GM18526 (cell line): Measurements from ENCODE around the gene ZPBP2.

Source experiments
- POLR2A ChIP-seq: IDR thresholded peaks from 3 replicates; pipeline ENCODE4 v1.6.1; 2011; ENCODE audit not compliant: insufficient read length; ENCODE audit errors: extremely low read depth

ZPBP2 gene

DNA sequence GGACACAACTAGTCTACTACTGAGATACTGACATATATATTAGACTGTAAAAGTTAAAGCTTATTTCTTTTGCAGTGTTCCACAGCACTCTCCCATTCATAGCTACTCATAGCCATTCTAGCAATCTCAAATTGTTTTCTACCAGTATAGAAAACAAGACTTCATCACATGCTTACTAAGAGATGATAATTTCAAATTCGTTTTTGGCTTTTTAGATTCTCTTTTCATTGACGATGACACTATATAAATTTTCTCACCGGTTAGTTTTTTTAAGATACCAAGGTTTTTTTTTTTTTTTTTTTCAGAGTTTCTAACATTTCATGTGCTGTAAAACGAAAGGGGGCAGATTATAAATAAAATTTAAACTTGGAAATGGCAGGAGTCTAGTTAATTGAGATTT is 21.8 kb upstream of the ZPBP2 start:
- no peak for TF ChIP-seq POLR2A

DNA sequence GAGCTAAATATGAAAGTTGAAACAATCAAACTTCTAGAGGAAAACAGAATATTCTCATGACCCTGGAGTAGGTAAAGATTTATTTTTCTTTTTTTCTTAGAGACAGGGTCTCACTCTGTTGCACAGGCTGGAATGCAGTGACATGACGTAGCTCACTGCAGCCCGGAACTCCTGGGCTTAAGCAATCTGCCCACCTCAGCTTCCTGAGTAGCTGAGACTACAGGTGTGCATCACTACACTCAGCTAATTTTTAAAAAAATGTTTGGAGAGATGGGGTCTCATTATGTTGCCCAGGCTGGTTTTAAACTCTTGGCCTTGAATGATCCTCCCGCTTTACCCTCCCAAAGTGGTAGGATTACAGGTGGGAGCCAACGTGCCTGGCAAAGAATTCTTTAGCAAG is 19.4 kb upstream of the ZPBP2 start:
- TF ChIP-seq POLR2A = no peak

DNA sequence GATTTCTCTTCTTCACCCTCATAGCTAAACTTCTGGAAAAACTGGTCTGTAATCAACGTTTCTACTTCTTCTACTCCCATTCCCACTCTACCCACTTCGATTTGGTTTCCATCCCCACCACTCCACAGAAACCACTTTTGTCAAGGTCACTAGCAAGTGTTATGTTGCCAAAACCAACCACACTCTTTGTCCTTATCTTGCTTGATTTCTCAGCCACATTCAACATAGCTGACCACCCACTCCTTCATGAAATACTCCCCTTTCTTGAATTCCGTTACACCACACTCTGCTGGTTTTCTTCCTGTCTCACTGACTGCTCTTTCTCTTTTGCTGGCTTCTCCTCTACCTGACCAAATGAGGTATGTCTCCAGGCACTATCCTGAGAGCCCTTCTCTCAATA is 15.8 kb upstream of the ZPBP2 start:
- TF ChIP-seq POLR2A = no peak

DNA sequence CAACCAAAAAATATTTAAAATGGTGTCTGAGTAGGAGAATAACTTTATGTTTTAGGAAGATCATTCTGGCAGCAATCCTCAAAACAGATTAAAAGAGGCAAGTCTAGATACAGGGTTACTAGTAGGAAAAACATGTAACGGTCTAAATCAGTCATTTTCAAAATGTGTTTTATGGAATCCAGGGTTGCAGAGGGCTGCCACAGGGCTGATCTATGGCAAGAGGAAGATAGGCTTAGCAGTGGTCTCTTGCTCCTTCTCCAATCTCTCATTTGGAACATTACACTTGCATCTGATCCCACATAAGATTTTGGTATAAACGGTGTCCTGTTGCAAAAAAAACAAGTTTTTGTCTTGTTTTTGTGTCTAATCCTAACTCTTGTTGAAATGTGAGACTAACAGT is 13.1 kb upstream of the ZPBP2 start:
- no peak for TF ChIP-seq POLR2A

DNA sequence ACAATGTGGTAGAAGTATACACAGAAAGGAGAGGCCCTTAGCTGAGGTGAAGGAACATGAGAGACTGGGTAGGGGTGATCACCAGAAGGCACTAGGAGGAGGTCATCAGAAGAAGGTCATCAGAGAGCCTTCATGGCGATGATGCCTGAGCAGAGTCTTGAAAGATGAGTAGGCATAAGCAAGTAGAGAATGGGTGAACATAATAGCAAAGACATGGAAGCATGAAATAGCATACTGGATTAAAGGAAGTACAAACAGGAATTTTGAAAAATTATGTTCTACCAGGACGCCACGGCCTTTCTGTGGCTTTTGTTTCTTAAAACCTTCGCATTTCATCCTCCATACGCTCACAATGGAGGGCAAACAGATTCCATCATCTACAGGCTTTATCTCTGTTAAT is 6.8 kb upstream of the ZPBP2 start:
- no peak for TF ChIP-seq POLR2A

DNA sequence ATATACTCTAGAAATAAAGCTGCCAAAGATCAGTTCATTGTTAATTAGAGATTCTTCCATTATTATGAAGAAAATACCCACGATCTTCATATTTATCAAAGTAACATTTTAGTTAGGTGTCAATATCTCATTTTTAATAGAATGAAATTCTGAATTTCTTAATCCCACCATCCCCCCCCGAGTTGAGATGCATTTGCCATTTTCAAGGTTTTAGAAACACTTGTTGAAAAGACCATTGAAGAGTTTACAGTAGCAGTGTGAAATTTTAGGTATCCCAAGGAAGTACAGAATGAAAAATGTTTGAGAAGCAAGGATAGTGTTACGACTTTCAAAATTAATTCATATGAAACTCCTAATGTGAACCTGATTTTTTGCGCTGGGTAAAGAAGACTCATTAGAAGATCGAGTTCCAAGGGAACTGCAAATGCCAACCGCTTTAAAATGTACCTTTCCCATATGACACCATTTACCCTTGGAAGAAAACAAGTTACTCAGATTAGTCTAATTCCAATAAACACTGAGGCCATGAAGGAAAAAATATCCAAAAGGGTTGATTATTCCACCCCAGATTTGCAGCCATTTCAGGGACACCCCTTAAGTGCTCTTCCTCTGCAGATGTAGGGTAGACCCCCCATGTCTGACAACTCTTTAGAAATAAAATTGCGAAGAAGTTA is 4.6 kb upstream of the ZPBP2 start:
- TF ChIP-seq POLR2A = no peak

DNA sequence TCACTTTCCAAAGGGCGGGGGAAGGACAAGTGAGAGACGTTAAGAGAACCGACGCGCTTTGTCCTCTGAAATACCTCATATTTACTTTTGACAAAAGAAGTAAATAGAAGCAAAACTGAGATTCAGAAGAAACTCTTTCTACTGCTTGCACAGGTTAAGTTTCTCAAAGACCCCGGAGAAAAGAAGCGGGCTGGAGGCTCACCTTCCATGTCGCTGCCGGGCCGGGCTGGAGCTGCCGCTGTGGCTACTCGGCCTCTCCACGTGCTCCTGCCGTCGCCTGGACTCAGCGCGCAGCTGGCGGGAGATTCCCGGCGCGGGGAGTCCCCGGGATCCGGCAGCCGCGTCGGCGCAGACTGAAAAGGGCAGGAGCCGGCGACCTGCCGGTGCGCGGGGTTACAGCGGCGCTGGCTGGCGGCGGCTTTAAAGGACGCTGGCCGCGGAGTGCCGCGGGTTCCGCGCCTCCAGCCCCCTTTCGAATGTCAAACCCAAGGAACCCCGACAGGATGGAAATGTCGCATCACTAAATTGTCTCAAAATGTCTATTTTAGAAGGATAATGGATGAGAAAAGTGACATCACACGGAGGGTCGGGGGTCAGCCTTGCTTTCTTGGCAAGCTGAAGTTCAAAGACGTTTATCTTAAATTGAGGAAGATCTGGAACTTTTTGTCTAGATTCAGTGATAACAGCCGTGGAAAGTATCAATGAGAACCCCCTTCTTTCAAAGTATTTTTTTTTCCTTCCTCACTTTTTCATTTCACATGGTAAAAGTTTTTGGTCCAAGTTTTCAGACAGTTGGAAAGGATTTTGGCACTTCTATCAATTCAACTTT is 3.9 kb upstream of the ZPBP2 start, which contains the start of gene IKZF3:
Gene IKZF3 (minus strand): TSS at position 395 of the 829 bp plus-strand sequence. CDS start 186 bp downstream, at position 209.
- peak; percentile 60 for TF ChIP-seq POLR2A

DNA sequence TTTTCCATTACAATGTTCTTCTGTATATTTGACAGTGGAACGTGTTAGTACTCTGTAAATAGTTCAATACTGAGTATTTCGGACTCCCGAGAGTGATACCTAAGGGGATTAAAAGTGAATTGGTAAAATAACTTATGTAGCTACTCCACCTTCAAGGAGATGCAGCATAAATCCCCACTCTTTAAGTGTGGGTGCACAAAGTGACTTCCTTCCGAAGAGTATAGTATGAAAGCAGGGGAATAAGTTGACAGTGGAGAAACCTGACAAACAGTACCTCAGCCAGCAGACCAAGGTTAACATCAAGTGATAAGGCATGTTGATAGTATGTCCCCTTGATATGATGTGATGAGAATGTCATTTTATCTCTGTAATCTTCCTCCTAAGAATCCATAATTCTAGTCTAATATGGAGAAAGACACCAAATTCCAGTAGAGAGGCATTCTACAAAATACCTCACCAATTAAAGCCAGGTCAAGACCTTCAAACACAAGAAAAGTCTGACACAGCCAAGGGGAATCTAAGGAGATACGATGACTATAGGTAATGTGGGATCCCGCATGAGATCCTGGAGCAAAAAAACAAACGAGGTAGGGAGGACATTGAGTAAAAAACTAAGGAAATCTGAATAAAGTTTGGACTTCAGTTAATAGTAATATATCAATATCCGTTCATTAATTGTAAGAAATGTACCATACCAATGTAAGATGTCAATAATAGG is 1.8 kb upstream of the ZPBP2 start:
- TF ChIP-seq POLR2A = no peak

DNA sequence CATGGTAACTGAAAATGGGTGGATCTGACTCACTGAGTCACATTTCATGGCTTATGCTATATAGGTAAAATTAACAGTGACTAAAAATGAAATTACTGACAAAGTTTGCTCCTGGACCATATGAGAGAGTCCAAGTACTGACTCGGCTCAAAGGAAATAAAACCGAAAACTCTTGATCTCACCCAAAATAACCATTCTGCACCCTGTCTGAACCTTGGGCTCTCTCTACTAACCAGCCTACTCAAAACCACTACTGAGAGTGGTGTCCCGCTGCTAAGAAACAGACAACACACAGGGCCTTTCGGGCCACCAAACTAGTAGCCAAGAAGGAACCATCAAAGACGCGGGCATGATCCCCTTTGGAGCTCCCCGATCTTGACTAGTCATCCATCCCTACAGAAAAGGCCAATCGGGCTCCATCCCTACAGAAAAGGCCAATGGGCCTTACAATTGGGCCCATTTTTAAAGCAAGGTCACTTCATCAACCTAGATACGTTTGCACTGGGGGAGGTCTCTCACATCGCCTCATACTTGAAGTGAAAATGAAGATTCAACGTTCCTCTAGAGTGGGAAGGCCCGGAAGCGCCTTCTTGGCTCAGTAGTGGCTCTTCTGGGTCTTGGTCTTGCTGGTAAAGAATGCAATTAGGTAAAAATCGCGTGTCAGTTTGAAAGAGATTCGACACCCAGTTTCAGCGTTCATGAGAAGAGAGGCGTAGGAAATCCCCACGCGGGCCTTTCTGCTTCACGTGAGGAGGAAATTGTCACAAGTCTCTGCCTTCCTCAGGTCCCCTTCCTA is 720 bp upstream of the ZPBP2 start:
- peak; percentile 30 for TF ChIP-seq POLR2A

DNA sequence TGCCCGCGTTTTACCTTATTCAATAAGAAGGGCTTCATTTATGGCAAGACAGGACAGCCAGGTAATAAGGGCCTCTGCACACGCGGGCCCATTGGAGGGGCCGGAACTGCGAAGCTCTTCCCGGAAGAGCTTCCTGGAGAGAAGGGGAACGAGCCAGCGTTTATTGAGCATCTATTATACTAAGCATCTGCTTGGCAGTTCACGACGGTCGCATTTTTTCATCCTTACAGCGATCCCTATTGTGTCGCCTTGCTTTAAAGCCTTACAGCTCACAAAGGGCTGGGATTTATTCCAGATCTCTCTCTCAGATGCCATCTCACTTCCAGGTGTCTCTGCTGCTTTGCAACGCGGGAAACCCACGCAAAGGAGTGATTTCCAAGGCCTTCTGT is 546 bp downstream of the ZPBP2 start:
- no peak for TF ChIP-seq POLR2A

DNA sequence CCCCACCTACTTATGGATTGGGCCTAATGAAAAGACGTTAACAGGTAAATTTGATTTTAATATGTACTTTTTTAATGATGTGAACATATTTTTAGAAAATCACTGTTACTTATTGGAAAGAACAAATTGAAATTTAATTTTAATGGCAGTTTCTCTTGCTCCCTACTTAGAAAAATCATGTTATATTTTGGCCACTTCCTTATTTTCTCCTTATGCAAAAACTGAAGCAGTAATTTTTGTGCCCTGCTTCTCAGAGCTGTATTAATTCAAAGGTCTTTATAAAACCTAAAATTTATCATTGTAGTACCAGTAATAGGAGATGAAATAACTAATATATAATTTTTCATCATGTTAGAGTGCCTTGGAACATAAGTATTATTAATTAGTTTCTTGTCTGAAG is 2.8 kb downstream of the ZPBP2 start:
- no peak for TF ChIP-seq POLR2A

DNA sequence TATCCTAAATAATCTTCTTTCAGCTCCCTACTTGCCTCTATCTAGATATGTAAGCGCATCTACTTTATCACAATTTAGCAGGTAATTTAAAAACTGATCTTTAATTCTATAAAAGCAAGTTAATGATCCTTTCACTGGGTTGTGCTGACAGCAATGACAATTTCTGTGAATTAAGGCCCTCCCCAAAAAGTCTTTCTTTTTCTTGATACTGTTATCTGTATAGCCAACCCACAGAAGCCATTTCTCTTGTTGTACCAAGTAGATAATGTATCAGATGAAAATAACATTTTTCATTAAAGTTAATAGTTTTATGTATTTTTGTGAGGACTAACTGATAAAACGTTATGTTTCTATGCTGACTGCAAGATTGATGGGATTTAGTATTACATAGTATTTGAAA is 3.8 kb downstream of the ZPBP2 start:
- TF ChIP-seq POLR2A = no peak

DNA sequence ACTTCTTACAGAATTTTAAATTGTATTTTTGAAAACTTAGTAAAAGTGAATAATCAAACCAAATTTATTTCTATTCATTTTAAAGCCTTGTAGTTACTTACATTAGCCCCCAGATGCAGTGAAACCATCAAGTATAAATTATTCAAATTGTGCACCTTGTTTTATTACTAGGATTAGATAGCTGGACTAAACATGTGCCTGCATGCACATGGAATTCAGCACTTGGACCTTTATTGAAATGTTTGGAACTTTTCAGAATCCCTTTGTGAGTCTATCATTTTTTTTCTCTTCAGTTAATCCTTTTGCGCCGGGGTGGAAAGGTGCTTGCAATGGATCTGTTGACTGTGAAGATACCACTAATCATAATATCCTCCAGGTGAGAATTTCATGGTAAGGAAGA is 4.7 kb downstream of the ZPBP2 start:
- no peak for TF ChIP-seq POLR2A

DNA sequence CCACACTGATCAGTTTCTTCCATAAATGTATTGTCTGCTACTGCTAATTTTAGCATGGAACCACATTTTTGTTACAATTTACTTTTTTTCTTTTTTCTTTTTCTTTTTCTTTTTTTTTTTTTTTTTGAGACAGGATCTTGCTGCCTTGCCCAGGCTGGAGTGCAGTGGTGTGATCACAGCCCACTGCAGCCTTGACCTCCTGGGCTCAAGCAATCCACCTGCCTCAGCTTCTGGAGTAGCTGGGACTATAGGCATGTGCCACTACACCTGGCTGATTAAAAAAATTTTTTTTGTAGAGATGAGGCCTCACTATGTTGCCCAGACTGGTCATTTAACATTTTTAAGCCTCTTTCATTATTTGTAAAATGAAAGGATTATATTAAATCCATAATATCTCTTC is 19.1 kb downstream of the ZPBP2 start:
- no peak for TF ChIP-seq POLR2A

DNA sequence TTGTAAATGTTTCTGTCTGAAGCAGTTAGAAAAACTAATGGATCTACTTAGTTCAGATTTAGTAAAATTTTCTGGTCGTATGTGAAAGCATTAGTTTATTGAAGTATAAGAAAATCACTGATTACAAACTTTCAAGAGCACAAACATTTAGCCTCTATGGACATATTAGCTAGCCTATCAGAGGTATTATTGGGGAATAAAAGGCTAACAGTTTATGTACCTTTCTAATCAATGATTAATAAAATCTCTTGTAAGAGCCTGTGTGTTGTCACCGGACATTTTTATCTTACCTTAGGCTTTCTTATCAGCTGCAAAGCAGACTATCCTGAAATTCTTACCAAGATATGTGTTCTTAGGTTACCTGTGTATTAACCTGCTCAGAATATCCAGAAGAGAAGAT is 21.2 kb downstream of the ZPBP2 start:
- TF ChIP-seq POLR2A = no peak

DNA sequence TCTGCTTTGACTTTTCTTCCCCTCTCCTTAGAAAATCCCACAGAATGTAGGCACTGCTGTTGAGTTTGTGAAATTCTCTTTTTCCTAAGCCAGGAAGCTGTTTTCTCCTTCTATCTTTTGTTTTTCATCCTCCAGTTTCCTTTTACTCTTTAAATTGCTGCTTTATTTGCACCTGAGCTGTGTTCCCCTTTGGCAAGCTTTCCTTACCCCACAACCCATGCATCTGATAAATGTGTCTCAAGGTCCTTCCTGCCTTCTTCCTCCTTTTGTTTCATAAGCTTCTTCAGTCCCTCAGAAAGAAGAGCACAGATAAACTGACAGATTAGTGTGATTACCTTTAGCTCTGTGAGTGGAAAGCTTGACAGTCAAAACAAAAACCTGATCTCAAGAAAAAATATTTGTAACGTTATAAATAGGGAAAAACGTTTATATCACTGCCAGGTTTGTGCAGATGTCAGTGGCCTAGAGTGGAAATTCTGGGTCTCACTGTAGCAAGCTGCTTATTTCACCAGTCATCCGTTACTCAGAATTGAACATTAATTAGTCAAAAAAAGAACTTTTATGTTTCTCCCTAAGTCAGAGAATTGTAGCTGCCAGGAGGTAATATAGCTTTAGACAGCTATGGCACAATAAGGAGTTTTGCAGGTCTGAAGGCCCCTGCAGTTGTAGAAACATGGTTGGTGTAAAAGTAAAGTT is 26.8 kb downstream of the ZPBP2 start:
- TF ChIP-seq POLR2A = no peak
